B cell (primary cell): ENCODE results near the gene PTH2R. TPM values are rescaled to one million over a fixed set of nuclear protein-coding genes. Genes with fewer than 3 reads are reported as not detected.

Experiments used
- ATAC-seq: fragments of 200-7000 bp; cut with Tn5 transposase; one replicate; pipeline ENCODE4 v1.10.0; 2021; ENCODE audit warnings: low read depth, mild to moderate bottlenecking, moderate number of reproducible peaks, moderate library complexity
- CTCF ChIA-PET: fragments of 350-600 bp; sonication (Branson Sonifier 250); formaldehyde crosslinking; loops from one replicate; lab custom pipeline; 2021; ENCODE audit warnings: antibody characterized with exemption, inconsistent platforms; lab: Charles Lee
- POLR2A ChIA-PET: fragments of 350-600 bp; sonication (Branson Sonifier 250); formaldehyde crosslinking; loops from one replicate; lab custom pipeline; 2021; ENCODE audit warnings: antibody characterized with exemption; lab: Charles Lee
- DNase-seq: peaks from one replicate; pipeline ENCODE4 v3.0.0; 2013
- H2AFZ ChIP-seq: 2 replicates; pipeline ENCODE4 v1.6.1; 2012; ENCODE audit warnings: mild to moderate bottlenecking, low read depth, low read length; ENCODE audit not compliant: insufficient read depth, poor library complexity, severe bottlenecking
- H3K27ac ChIP-seq, 2 donors: 1 replicate in 1 of 2; 2 replicates in 1 of 2; pipeline ENCODE4 v1.5.1; 2012 to 2013; ENCODE audit warnings: low read length in 2 of 2, mild to moderate bottlenecking in 2 of 2, moderate library complexity in 1 of 2
- H3K27me3 ChIP-seq, 4 experiments: fragments of 200-600 bp in 1 of 4; sonication (generic) in 1 of 4; replicated peaks in 1 of 4; 1 replicate in 2 of 4; 2 replicates in 2 of 4; pipeline versions ENCODE4 v1.6.1 to v1.7.0; 2013 to 2016; ENCODE audit warnings: low read length in 3 of 4, mild to moderate bottlenecking in 2 of 4, mixed read lengths in 1 of 4, moderate library complexity in 1 of 4; ENCODE audit not compliant: insufficient read depth in 4 of 4, control insufficient read depth in 3 of 4; ENCODE audit errors: control extremely low read depth in 1 of 4
- H3K36me3 ChIP-seq, 2 experiments: replicated peaks in 1 of 2; 1 replicate in 1 of 2; 2 replicates in 1 of 2; pipeline versions ENCODE4 v1.6.1 to v1.7.1; 2013; ENCODE audit warnings: low read length in 1 of 2; ENCODE audit not compliant: insufficient read depth in 2 of 2, control insufficient read depth in 1 of 2; ENCODE audit errors: control extremely low read depth in 1 of 2, extremely low read depth in 1 of 2
- H3K4me1 ChIP-seq, 2 donors: fragments of 200-600 bp in 1 of 2; sonication (generic) in 1 of 2; 1 replicate in 1 of 2; 2 replicates in 1 of 2; pipeline versions ENCODE4 v1.5.1 to v1.6.1; 2013 to 2017; ENCODE audit warnings: low read length in 2 of 2; ENCODE audit not compliant: control insufficient read depth in 2 of 2, insufficient read depth in 2 of 2
- H3K4me2 ChIP-seq: replicated peaks from 2 replicates; pipeline ENCODE3; 2012; ENCODE audit warnings: mild to moderate bottlenecking, low read depth, low read length; ENCODE audit not compliant: poor library complexity, severe bottlenecking
- H3K4me3 ChIP-seq, 5 experiments: fragments of 200-600 bp in 1 of 5; sonication (generic) in 1 of 5; 1 replicate in 3 of 5; 2 replicates in 2 of 5; pipeline versions ENCODE4 v1.5.1 to v1.7.0; 2011 to 2016; ENCODE audit warnings: low read length in 4 of 5, mild to moderate bottlenecking in 4 of 5, low read depth in 2 of 5, control low read depth in 1 of 5, moderate library complexity in 1 of 5; ENCODE audit not compliant: insufficient read depth in 1 of 5; ENCODE audit errors: control extremely low read depth in 1 of 5, extremely low read depth in 1 of 5
- H3K79me2 ChIP-seq: fragments of 200-600 bp; sonication (generic); one replicate; pipeline ENCODE4 v1.6.0; 2016; ENCODE audit warnings: low read length; ENCODE audit not compliant: control insufficient read depth, insufficient read depth
- H3K9ac ChIP-seq: fragments of 200-600 bp; sonication (generic); 2 replicates; pipeline ENCODE4 v1.6.1; 2017; ENCODE audit warnings: mild to moderate bottlenecking, low read length, moderate library complexity
- H3K9me3 ChIP-seq, 3 donors: one replicate each; pipeline versions ENCODE4 v1.6.1 to v1.7.1; 2013; ENCODE audit warnings: low read length in 2 of 3; ENCODE audit not compliant: control insufficient read depth in 2 of 3, insufficient read depth in 1 of 3; ENCODE audit errors: control extremely low read depth in 1 of 3
- H4K20me1 ChIP-seq: 2 replicates; pipeline ENCODE4 v1.6.0; 2012; ENCODE audit warnings: mild to moderate bottlenecking, low read length; ENCODE audit not compliant: insufficient read depth, control insufficient read depth, poor library complexity, severe bottlenecking
- H3K27ac Mint-ChIP-seq: one replicate; pipeline ENCODE4 v1.8.0; 2021; ENCODE audit warnings: mixed read lengths
- H3K27me3 Mint-ChIP-seq: one replicate; pipeline ENCODE4 v1.8.0; 2021; ENCODE audit warnings: mixed read lengths
- H3K4me1 Mint-ChIP-seq: one replicate; pipeline ENCODE4 v1.8.0; 2021; ENCODE audit warnings: mixed read lengths
- H3K4me3 Mint-ChIP-seq: one replicate; pipeline ENCODE4 v1.8.0; 2021; ENCODE audit warnings: mixed read lengths
- H3K9me3 Mint-ChIP-seq: one replicate; pipeline ENCODE4 v1.8.0; 2022; ENCODE audit warnings: mixed read lengths; ENCODE audit not compliant: insufficient read depth
- EZH2 ChIP-seq: IDR thresholded peaks from 2 replicates; pipeline ENCODE4 v1.6.1; 2012; ENCODE audit warnings: borderline replicate concordance, low read depth, mild to moderate bottlenecking, moderate library complexity, low read length; ENCODE audit not compliant: insufficient read depth, poor library complexity, severe bottlenecking
- WGBS: methylation state at CpG from one replicate; pipeline ENCODE4 v1.1.5; 2013; ENCODE audit warnings: missing lambda C conversion rate; ENCODE audit not compliant: insufficient coverage; 5-methylcytosine and 5-hydroxymethylcytosine counted together
- intact Hi-C: fragments of 100-400 bp; cut with micrococcal nuclease; formaldehyde crosslinking; loops from one replicate; pipeline ENCODE4 v1.10.0; 2022
- polyA plus RNA-seq: library from polyadenylated mRNA; depleted of rRNA; stranded (reverse); fragments of >200 nt; gene quantifications from 2 replicates; pipeline ENCODE4 v1.2.3, GENCODE V29; 2012
- total RNA-seq, 2 donors: library from RNA; stranded (reverse); fragments of 120-200 nt in 1 of 2; gene quantifications; 1 replicate in 1 of 2; 2 replicates in 1 of 2; pipeline versions ENCODE4 v1.2.3 to v1.2.4, GENCODE V29; 2013 to 2022
- TF ChIP-seq, protein P1 (sequence below): fragments of 200-600 bp; IDR thresholded peaks from one replicate; pipeline ENCODE4 v1.8.0; 2022; ENCODE audit warnings: antibody characterized with exemption, mild to moderate bottlenecking

The PTH2R gene
- total and polyA plus RNA-seq, 2 donors (not counting 1 experiment from before 2014, with no cell fraction given) = 0.34 to 0.84 TPM

DNA sequence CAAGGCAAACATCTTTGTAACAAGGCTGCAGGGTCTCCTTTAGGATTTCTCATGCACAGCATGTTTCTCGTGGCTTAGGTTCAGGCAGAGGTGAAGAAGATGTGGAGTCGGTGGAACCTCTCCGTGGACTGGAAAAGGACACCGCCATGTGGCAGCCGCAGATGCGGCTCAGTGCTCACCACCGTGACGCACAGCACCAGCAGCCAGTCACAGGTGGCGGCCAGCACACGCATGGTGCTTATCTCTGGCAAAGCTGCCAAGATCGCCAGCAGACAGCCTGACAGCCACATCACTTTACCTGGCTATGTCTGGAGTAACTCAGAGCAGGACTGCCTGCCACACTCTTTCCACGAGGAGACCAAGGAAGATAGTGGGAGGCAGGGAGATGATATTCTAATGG lies 86.6 kb downstream of the PTH2R start:
- H3K4me1 Mint-ChIP-seq = no peaks in the 10 kb centered on the region
- no peak for TF ChIP-seq EZH2
- TF ChIP-seq, protein P1, sequence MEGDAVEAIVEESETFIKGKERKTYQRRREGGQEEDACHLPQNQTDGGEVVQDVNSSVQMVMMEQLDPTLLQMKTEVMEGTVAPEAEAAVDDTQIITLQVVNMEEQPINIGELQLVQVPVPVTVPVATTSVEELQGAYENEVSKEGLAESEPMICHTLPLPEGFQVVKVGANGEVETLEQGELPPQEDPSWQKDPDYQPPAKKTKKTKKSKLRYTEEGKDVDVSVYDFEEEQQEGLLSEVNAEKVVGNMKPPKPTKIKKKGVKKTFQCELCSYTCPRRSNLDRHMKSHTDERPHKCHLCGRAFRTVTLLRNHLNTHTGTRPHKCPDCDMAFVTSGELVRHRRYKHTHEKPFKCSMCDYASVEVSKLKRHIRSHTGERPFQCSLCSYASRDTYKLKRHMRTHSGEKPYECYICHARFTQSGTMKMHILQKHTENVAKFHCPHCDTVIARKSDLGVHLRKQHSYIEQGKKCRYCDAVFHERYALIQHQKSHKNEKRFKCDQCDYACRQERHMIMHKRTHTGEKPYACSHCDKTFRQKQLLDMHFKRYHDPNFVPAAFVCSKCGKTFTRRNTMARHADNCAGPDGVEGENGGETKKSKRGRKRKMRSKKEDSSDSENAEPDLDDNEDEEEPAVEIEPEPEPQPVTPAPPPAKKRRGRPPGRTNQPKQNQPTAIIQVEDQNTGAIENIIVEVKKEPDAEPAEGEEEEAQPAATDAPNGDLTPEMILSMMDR = no peak
- DNase-seq = no peak
- Histone ChIP-seq H3K9ac (no peak overlapping the region), H3K27me3 (no peaks in the 10 kb centered on the region), H4K20me1 (no peaks in the 10 kb centered on the region), H2AFZ (no peak overlapping the region), H3K4me3 (no peak overlapping the region), H3K36me3 (no peaks in the 10 kb centered on the region), H3K4me2 (no peak overlapping the region), H3K27ac (no peak overlapping the region), H3K4me1 (no peaks in the 10 kb centered on the region), H3K9me3 (no peaks in the 10 kb centered on the region), H3K79me2 (no peaks in the 10 kb centered on the region)
- ChIA-PET POLR2A (no interaction called here), CTCF (no interaction called here)
- no peak overlapping the region for H3K4me3 Mint-ChIP-seq
- no peak for ATAC-seq
- H3K9me3 Mint-ChIP-seq = no peaks in the 10 kb centered on the region
- WGBS = 94% methylated on average over 12 of the region's 12 CpGs
- intact Hi-C loops = no loop called here
- H3K27ac Mint-ChIP-seq = no peak overlapping the region
- no peaks in the 10 kb centered on the region for H3K27me3 Mint-ChIP-seq

DNA sequence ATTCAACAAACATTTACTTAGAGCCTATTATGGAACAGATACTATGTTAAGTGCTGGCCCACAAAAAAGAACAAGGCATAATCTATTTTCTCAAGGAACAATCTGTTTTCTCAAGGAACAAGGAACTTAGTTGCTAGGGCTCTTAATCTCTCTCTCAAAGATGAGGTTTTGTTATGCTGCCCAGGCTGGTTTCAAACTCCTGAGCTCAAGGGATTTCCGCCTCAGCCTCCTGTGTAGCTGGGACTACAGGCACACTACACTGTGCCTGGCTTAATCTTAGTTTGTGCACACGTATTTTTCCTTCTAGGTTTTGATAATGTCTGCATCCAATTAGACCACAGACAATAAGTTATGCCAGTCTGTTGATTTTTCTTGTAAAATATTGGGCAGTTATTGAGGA lies 89.5 kb downstream of the PTH2R start:
- Mint-ChIP-seq H3K4me1 (no peaks in the 10 kb centered on the region), H3K27ac (no peak overlapping the region), H3K9me3 (no peaks in the 10 kb centered on the region), H3K4me3 (no peak overlapping the region), H3K27me3 (no peaks in the 10 kb centered on the region)
- DNase-seq (no peak), ATAC-seq (no peak)
- Histone ChIP-seq H3K4me1 (no peaks in the 10 kb centered on the region), H3K4me2 (no peak overlapping the region), H3K79me2 (no peaks in the 10 kb centered on the region), H3K4me3 (no peak overlapping the region), H3K9ac (no peak overlapping the region), H3K9me3 (no peaks in the 10 kb centered on the region), H3K27ac (no peak overlapping the region), H3K27me3 (no peaks in the 10 kb centered on the region), H4K20me1 (no peaks in the 10 kb centered on the region), H3K36me3 (no peaks in the 10 kb centered on the region), H2AFZ (no peak overlapping the region)
- ChIA-PET CTCF (interaction anchor here (0.7 kb wide), 1 partner anchor 124 kb away, joined by 3 read pairs; no protein-coding TSS in a partner anchor), POLR2A (no interaction called here)
- no peak for TF ChIP-seq EZH2
- TF ChIP-seq, protein P1 = no peak
- WGBS = 100% methylated on average over 1 of the region's 2 CpGs
- intact Hi-C loops = no loop called here
